Activated CD4-positive, alpha-beta T cell treated with anti-CD3 and anti-CD28 coated beads, Interleukin-2, amount 50 U/mL, for 16 hours (primary cell): ENCODE data around the gene GOSR2.
A peak's percentile ranks its signal among the peaks of the same experiment; 100 is the strongest.

Experiments
- DNase-seq: peaks from one replicate; pipeline ENCODE4 v3.0.0-alpha.2; 2020

Gene GOSR2

GRCh38 chr17:46922804-46923635 is at the start of gene GOSR2:
Gene GOSR2, plus strand, starts transcription at chr17:46923160. Its CDS starts 33 bp downstream, at chr17:46923193.
- DNase-seq, result peak; percentile 92

GRCh38 chr17:46873941-46874645 is 48.9 kb upstream of the GOSR2 start:
- DNase-seq, result no peak

GRCh38 chr17:46874906-46875305 is 48.1 kb upstream of the GOSR2 start:
- no peak for DNase-seq

- no peak for DNase-seq
Observed at GRCh38 chr17:46875849-46876352, 47.1 kb upstream of the GOSR2 start.

- no peak for DNase-seq
Observed at GRCh38 chr17:46876353-46876887, 46.5 kb upstream of the GOSR2 start.

- DNase-seq, result no peak
Observed at GRCh38 chr17:46876926-46877325, 46.0 kb upstream of the GOSR2 start.

GRCh38 chr17:46877466-46877865 is 45.5 kb upstream of the GOSR2 start:
- DNase-seq, result no peak

- DNase-seq, result no peak
Observed at GRCh38 chr17:46878055-46878454, 44.9 kb upstream of the GOSR2 start.

GRCh38 chr17:46879101-46879500 is 43.9 kb upstream of the GOSR2 start:
- no peak for DNase-seq

- no peak for DNase-seq
Observed at GRCh38 chr17:46881015-46881414, 41.9 kb upstream of the GOSR2 start.

GRCh38 chr17:46882666-46883065 is 40.3 kb upstream of the GOSR2 start:
- no peak for DNase-seq

GRCh38 chr17:46883871-46884520 is 39.0 kb upstream of the GOSR2 start:
- DNase-seq, result no peak

GRCh38 chr17:46884552-46884951 is 38.4 kb upstream of the GOSR2 start:
- no peak for DNase-seq

GRCh38 chr17:46885415-46886309 is 37.3 kb upstream of the GOSR2 start:
- DNase-seq, result no peak

- no peak for DNase-seq
Observed at GRCh38 chr17:46886310-46886663, 36.7 kb upstream of the GOSR2 start.

- no peak for DNase-seq
Observed at GRCh38 chr17:46887717-46888116, 35.2 kb upstream of the GOSR2 start.

GRCh38 chr17:46888727-46889126 is 34.2 kb upstream of the GOSR2 start:
- DNase-seq, result no peak

GRCh38 chr17:46889519-46889918 is 33.4 kb upstream of the GOSR2 start:
- no peak for DNase-seq

GRCh38 chr17:46889992-46890564 is 32.9 kb upstream of the GOSR2 start:
- no peak for DNase-seq

- no peak for DNase-seq
Observed at GRCh38 chr17:46890638-46891037, 32.3 kb upstream of the GOSR2 start.

GRCh38 chr17:46892192-46892703 is 30.7 kb upstream of the GOSR2 start:
- DNase-seq, result no peak

GRCh38 chr17:46894024-46894423 is 28.9 kb upstream of the GOSR2 start:
- DNase-seq, result no peak
